HTERT RPE-1 (cell line): Measurements from ENCODE around the gene TENM4.
"Not testable (repeated sequence)": the region's sequence is repeated elsewhere in the genome, so short reads cannot be mapped to it uniquely, and the experiment has no call there.

Experiments used
- in situ Hi-C: fragments of 300-500 bp; cut with MboI; formaldehyde crosslinking; loops from 4 replicates; pipeline ENCODE4 v1.14.3; 2020; ENCODE audit warnings: low sequenced_read_pairs

The TENM4 gene

GRCh38 chr11:79191716-79192115 lies 249.1 kb downstream of the TENM4 start:
- in situ Hi-C loops, result not testable (repeated sequence)

GRCh38 chr11:79190553-79190952 lies 250.3 kb downstream of the TENM4 start:
- in situ Hi-C loops, result not testable (repeated sequence)

DNA sequence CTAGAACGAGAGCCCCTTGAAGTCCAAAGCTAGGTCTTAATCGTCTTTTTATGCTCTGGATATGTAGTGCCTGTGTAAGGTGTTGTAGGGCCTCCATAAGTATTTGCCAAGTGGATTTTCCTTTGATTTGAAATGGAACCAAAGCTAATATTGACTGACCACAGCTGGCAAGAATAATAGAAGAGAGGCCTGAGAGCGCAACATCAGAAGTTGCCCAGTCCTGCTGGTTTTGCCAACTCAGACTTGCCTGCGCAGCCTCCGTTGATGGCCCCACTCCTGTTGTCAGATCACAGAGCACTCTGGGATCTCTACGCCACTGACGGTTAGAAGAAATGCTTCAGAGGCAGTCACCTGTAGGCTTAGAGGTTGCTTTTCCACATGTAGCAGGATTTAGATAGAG lies 251.2 kb downstream of the TENM4 start:
- in situ Hi-C loops, result no loop called here

DNA sequence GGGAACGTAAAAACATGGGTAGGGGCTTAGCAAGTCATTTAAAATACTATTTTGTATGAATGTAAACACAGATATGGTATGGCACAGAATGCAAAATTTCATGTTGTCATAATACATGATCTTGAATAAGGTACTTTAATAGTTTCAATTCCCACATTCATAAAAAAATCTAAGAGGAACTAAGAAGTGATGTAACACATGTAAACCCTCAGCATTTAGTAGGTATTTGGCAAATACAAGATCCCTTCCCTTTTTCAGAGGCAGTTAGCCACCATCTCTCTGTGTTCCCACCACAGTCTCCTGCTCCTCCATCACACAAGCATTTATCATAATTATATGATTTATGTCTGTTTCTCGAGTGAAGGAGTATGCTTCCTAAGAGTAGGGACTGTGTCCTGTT lies 251.8 kb downstream of the TENM4 start:
- in situ Hi-C loops, result no loop called here

- in situ Hi-C loops, result no loop called here
These were observed 254.2 kb downstream of the TENM4 start for GRCh38 chr11:79186669-79187068.

GRCh38 chr11:79185351-79185750 lies 255.5 kb downstream of the TENM4 start:
- in situ Hi-C loops, result no loop called here

DNA sequence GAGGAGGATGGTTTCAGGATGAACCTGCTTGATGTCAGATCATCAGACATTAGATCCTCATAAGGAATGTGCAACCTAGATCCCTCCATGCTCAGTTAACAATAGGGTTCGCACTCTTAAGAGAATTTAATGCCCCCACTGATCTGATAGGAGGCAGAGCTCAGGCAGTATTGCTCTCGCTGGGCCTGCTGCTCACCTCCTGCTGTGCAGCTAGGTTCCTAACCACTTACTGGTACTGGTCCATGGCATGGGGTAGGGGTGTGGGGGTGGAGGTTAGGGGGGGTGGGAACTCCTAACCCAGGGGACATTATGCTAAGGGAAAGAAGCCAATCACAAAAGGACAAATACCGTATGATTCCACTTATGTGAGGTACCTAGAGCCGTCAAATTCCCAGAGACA lies 256.5 kb downstream of the TENM4 start:
- in situ Hi-C loops, result no loop called here

- in situ Hi-C loops, result no loop called here
These were observed 258.0 kb downstream of the TENM4 start for GRCh38 chr11:79182794-79183193.

DNA sequence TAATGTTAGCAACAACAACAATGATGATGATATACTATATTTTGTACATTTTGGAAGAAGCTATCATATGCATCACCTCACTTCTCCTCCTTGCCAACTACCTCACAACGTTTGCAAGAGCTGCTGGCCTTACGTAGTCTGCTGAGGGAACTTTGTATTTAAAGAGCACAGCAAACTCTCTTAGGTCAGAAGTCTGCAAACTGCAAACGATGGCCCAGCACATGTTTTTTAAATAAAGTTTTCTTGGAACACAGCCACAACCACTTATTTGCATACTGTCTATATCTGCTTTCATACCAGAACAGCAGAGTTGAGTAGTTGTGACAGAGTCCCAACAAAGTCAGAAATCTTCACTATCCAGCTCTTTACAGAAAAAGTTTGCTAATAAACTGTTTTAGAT lies 261.7 kb downstream of the TENM4 start:
- in situ Hi-C loops, result no loop called here

GRCh38 chr11:79174045-79175008 lies 266.5 kb downstream of the TENM4 start:
- in situ Hi-C loops, result no loop called here

GRCh38 chr11:79173615-79174014 lies 267.2 kb downstream of the TENM4 start:
- in situ Hi-C loops, result no loop called here

DNA sequence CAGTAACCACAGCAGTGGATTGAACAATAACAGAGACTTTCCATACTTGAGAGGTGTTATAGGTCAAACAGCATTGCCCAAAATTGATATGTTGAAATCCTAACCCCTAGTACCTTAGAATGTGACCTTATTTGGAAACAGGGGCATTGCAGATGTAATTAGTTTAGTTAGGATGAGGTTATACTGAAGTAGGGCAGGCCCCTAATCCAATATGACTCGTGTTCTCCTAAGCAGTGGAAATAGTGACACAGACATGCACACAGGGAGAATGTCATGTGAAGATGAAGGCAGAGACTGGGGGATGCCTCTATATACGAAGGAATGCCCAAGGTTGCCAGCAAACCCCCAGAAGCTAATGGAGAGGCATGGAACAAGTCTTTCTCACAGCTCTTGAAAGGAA lies 270.5 kb downstream of the TENM4 start:
- in situ Hi-C loops, result no loop called here

DNA sequence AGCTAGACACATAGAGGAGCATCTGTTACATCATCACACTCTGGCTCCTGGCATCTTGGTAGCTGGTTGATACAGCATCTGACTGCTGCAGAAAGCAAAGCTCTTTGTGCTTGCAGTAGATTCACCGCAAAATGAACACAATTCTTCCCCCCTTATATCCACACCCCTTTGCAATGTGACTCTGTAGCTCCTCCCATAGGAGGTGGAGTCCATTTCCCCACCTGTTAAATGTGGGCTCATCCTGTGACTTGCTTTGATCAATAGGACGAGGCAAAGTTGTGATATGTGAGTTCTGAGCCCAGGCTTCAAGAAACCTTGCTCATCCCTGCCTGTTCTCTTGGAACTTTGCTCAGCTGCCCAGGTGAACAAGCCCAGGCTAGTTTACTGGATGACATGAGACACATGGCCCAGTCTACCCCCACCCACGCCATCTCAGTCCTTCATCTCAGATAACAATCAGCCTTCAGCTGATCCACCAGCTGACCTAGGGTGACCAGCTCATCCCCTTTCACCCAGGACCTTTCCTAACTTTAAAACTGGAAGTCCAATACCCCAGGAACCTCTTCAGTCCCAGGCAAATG lies 272.2 kb downstream of the TENM4 start:
- in situ Hi-C loops, result no loop called here

DNA sequence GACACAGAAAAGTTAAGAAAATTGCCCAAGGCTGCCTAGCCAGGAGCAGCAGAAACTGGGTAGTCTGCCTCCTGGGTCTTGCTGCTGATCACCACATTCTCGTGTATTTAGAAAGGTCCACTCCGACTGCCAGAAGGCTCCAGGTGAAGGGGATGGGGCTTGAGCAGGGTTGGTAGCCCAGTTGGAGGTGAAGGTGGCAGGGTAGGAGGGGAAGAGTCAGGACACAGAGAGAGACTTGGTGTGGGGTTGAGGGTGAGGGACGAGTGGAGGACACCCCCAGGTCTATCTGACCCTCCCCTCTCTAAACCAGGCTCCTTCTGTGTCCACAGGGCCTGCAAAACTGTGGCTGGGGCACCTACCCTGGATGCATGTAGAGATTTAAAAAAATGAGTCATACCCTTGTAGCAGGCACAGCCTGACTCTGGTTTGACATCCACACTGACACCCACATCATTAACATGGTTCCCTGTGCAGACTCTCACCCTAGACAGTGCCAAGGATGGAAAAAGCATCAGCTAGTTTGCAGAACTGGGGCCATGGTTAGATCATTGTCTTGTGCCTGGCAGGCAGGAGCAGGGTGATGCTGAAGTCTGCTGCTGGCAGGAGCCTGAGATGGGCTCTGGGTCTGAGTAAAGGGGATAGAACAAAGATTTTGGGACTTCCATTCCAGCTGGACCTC lies 273.2 kb downstream of the TENM4 start:
- in situ Hi-C loops, result no loop called here

GRCh38 chr11:79165908-79166307 lies 274.9 kb downstream of the TENM4 start:
- in situ Hi-C loops, result no loop called here

- in situ Hi-C loops, result no loop called here
These were observed 279.9 kb downstream of the TENM4 start for GRCh38 chr11:79160791-79161403.

GRCh38 chr11:79159657-79160450 lies 281.0 kb downstream of the TENM4 start:
- in situ Hi-C loops, result no loop called here

- in situ Hi-C loops, result no loop called here
These were observed 283.1 kb downstream of the TENM4 start for GRCh38 chr11:79157738-79158137.

DNA sequence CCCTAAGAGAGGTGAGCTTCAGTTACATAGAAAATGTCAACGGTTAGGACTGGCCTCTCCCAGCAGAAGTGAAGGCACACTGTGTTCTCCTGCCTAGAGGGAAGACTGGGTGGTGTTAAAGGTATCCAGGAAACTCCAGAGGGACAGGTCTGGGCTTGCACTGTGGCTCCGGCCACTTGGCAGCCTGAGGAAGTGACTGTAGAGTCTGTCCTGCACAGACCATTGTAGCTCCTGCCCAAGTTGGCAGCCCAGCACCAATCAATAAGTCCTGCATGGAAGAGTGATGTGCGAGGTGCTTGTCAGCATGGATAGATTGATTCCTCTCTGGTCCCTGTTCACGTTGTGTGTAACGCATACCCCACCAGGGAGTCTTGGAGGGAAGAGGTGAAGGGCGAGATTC lies 284.8 kb downstream of the TENM4 start:
- in situ Hi-C loops, result no loop called here

GRCh38 chr11:79155237-79155636 lies 285.6 kb downstream of the TENM4 start:
- in situ Hi-C loops, result no loop called here

DNA sequence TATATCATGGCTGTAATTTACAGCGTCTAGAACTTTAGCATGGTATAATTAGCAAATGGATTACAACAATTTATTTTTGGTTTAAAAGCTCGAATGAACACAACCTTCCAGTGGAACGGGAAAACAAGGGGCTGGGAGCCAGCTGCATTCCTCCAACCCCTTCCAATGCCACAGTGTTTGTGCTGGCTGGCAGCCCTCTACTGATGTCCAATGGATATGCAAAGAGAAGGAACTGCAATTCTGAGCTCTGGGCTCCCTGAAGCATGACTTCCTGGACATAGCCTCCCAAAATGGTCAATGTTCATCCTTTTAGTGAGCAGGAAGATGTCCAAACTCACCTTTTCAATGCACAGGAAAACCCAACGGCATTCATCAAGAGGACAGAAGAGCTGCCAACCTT lies 288.3 kb downstream of the TENM4 start:
- in situ Hi-C loops, result no loop called here
